Measurements from ENCODE around the gene DCLK1. TPM values are rescaled to one million over a fixed set of nuclear protein-coding genes. Genes with fewer than 3 reads are reported as not detected.
"Not testable (repeated sequence)": the region's sequence is repeated elsewhere in the genome, so short reads cannot be mapped to it uniquely, and the experiment has no call there.

DCLK1 gene
- total RNA-seq, 1 experiment from 2014 or later, result not detected

DNA sequence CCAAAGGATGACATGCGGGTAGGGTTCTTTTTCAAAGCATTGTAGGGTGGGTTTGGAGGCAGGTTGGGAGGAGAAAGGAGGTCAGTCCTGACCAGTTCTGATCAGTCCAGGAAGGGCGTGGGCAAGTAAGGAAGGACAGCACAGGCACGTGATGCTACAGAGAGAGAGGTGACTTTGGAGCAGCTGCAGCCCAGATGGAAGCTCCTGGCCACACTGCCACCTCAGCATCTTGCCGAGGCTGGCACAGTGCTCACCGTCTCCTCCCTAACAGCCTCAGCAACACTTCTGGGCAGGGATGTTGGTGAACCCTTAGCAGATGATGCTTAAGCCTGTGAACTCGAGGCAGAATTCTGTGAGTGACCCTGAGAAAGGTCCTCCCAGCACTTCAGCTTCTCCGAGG, 155.1 kb downstream of the DCLK1 start:
- H3K4me1 ChIP-seq, result no peaks in the 10 kb centered on the region
- H3K36me3 ChIP-seq (ENCODE audit: control insufficient read depth, insufficient read depth, low read length), result no peaks in the 10 kb centered on the region
- ChIA-PET CTCF (no interaction called here), POLR2A (no interaction called here)
- Mint-ChIP-seq H3K4me3 (ENCODE audit: unreplicated experiment) (no peak overlapping the region), H3K27me3 (ENCODE audit: insufficient read depth, unreplicated experiment) (peaks cover 7% of the 10 kb centered on the region), H3K27ac (ENCODE audit: unreplicated experiment) (no peak overlapping the region), H3K4me1 (ENCODE audit: low read depth, unreplicated experiment) (no peaks in the 10 kb centered on the region), H3K36me3 (ENCODE audit: insufficient read depth, unreplicated experiment) (no peaks in the 10 kb centered on the region), H3K9me3 (ENCODE audit: unreplicated experiment) (no peaks in the 10 kb centered on the region)
- no peaks in the 10 kb centered on the region for H3K27me3 ChIP-seq (replicated peaks; ENCODE audit: control insufficient read depth, insufficient read depth, low read length)
- DNase-seq, result no peak
- no TSS peak for BruUV-seq (replicated peaks)
- H3K4me3 ChIP-seq (ENCODE audit: low read depth, low read length), result no peak overlapping the region
- intact Hi-C loops (cut with micrococcal nuclease; ENCODE audit: unreplicated experiment), result no loop called here
- TF ChIP-seq, protein P1, sequence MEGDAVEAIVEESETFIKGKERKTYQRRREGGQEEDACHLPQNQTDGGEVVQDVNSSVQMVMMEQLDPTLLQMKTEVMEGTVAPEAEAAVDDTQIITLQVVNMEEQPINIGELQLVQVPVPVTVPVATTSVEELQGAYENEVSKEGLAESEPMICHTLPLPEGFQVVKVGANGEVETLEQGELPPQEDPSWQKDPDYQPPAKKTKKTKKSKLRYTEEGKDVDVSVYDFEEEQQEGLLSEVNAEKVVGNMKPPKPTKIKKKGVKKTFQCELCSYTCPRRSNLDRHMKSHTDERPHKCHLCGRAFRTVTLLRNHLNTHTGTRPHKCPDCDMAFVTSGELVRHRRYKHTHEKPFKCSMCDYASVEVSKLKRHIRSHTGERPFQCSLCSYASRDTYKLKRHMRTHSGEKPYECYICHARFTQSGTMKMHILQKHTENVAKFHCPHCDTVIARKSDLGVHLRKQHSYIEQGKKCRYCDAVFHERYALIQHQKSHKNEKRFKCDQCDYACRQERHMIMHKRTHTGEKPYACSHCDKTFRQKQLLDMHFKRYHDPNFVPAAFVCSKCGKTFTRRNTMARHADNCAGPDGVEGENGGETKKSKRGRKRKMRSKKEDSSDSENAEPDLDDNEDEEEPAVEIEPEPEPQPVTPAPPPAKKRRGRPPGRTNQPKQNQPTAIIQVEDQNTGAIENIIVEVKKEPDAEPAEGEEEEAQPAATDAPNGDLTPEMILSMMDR (IDR thresholded peaks at IDR 0.05; ENCODE audit: insufficient read depth in 1 of 2, low read depth in 1 of 2, low read length in 1 of 2, severe bottlenecking in 1 of 2, unreplicated experiment in 1 of 2), result no peak
- no peaks in the 10 kb centered on the region for H3K9me3 ChIP-seq

DNA sequence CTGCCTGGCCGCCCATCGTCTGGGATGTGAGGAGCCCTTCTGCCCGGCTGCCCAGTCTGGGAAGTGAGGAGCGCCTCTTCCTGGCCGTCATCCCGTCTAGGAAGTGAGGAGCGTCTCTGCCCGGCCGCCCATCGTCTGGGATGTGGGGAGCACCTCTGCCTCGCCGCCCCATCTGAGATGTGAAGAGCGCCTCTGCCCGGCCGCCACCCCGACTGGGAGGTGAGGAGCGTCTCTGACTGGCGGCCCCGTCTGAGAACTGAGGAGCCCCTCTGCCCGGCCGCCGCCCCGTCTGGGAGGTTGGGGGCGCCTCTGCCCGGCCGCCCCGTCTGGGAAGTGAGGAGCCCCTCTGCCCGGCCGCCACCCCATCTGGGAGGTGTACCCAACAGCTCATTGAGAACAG, 164.2 kb downstream of the DCLK1 start:
- H3K27ac Mint-ChIP-seq (ENCODE audit: unreplicated experiment), result not testable (repeated sequence)

DNA sequence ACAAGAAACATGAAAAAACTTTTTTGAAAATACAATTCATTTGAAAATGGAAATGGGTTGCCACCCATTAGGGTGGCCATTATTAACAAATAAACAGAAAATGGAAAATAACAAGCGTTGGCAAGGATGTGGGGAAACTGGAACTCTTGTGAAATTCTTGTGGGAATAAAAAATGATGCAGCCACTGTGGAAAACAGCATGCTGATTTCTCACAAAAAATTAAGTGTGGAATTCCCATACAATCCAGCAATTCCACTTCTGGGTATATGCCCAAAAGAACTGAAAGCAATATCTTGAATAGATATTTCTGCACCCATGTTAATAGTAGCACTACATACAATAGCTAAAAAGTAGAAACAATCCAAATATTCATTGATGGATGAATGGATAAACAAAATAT, 165.2 kb downstream of the DCLK1 start:
- intact Hi-C loops (cut with micrococcal nuclease; ENCODE audit: unreplicated experiment), result no loop called here
- Mint-ChIP-seq H3K4me1 (ENCODE audit: low read depth, unreplicated experiment) (no peaks in the 10 kb centered on the region), H3K9me3 (ENCODE audit: unreplicated experiment) (peaks cover 10% of the 10 kb centered on the region), H3K36me3 (ENCODE audit: insufficient read depth, unreplicated experiment) (no peaks in the 10 kb centered on the region), H3K27ac (ENCODE audit: unreplicated experiment) (no peak overlapping the region), H3K4me3 (ENCODE audit: unreplicated experiment) (no peak overlapping the region), H3K27me3 (ENCODE audit: insufficient read depth, unreplicated experiment) (no peaks in the 10 kb centered on the region)
- no peak for DNase-seq
- TF ChIP-seq, protein P1 (IDR thresholded peaks at IDR 0.05; ENCODE audit: insufficient read depth in 1 of 2, low read depth in 1 of 2, low read length in 1 of 2, severe bottlenecking in 1 of 2, unreplicated experiment in 1 of 2), result no peak
- CTCF ChIA-PET, result no interaction called here
- H3K4me3 ChIP-seq (ENCODE audit: low read depth, low read length), result no peak overlapping the region
- H3K9me3 ChIP-seq, result no peaks in the 10 kb centered on the region
- no peaks in the 10 kb centered on the region for H3K27me3 ChIP-seq (replicated peaks; ENCODE audit: control insufficient read depth, insufficient read depth, low read length)
- H3K4me1 ChIP-seq, result no peaks in the 10 kb centered on the region
- BruUV-seq (replicated peaks), result no TSS peak
- no peaks in the 10 kb centered on the region for H3K36me3 ChIP-seq (ENCODE audit: control insufficient read depth, insufficient read depth, low read length)
- POLR2A ChIA-PET, result no interaction called here

More for the DNA sequence above, 164.2 kb downstream of the DCLK1 start:
- BruUV-seq (replicated peaks); DNase-seq; intact Hi-C loops (cut with micrococcal nuclease; ENCODE audit: unreplicated experiment); H3K4me1 ChIP-seq; H3K36me3 ChIP-seq (ENCODE audit: control insufficient read depth, insufficient read depth, low read length); POLR2A ChIA-PET; H3K36me3 Mint-ChIP-seq (ENCODE audit: insufficient read depth, unreplicated experiment); H3K4me3 Mint-ChIP-seq (ENCODE audit: unreplicated experiment); H3K9me3 Mint-ChIP-seq (ENCODE audit: unreplicated experiment); H3K9me3 ChIP-seq; H3K4me3 ChIP-seq (ENCODE audit: low read depth, low read length); H3K27me3 Mint-ChIP-seq (ENCODE audit: insufficient read depth, unreplicated experiment); H3K27me3 ChIP-seq (replicated peaks; ENCODE audit: control insufficient read depth, insufficient read depth, low read length); CTCF ChIA-PET; H3K4me1 Mint-ChIP-seq (ENCODE audit: low read depth, unreplicated experiment): not testable (repeated sequence)
